ENCODE measurements around the gene SLC39A11. TPM values are rescaled to one million over a fixed set of nuclear protein-coding genes. Genes with fewer than 3 reads are reported as not detected.

SLC39A11 gene
- total RNA-seq, 2 experiments from 2014 or later = 9.7 to 12.2 TPM

GRCh38 chr17:72998343-72998742 is 94.1 kb downstream of the SLC39A11 start:
- H3K4me3 ChIP-seq (ENCODE audit: low read length) = no peak overlapping the region
- Mint-ChIP-seq H3K9me3 (no peaks in the 10 kb centered on the region), H3K4me1 (ENCODE audit: low read depth) (no peaks in the 10 kb centered on the region), H3K36me3 (ENCODE audit: low read depth) (no peaks in the 10 kb centered on the region), H3K27me3 (no peaks in the 10 kb centered on the region), H3K27ac (no peak overlapping the region), H3K4me3 (no peak overlapping the region)
- DNase-seq (no peak), ATAC-seq (ENCODE audit: poor library complexity) (no peak)
- no peaks in the 10 kb centered on the region for H3K36me3 ChIP-seq (ENCODE audit: insufficient read depth, low read length)
- ChIA-PET CTCF (no interaction called here), POLR2A (no interaction called here)
- H3K4me1 ChIP-seq (ENCODE audit: insufficient read depth, low read length) = no peaks in the 10 kb centered on the region
- H3K9me3 ChIP-seq (ENCODE audit: control insufficient read depth in 1 of 2, insufficient read depth in 1 of 2, low read length in 2 of 2) = no peaks in the 10 kb centered on the region
- no peak for TF ChIP-seq CTCF (IDR thresholded peaks at IDR 0.05)
- H3K27ac ChIP-seq (ENCODE audit: low read depth in 1 of 2, low read length in 2 of 2) = no peak overlapping the region
- intact Hi-C loops (cut with DNase I, micrococcal nuclease) = no loop called here
- H3K27me3 ChIP-seq (ENCODE audit: control insufficient read depth in 1 of 2, insufficient read depth in 2 of 2, low read length in 2 of 2) = no peaks in the 10 kb centered on the region

DNA sequence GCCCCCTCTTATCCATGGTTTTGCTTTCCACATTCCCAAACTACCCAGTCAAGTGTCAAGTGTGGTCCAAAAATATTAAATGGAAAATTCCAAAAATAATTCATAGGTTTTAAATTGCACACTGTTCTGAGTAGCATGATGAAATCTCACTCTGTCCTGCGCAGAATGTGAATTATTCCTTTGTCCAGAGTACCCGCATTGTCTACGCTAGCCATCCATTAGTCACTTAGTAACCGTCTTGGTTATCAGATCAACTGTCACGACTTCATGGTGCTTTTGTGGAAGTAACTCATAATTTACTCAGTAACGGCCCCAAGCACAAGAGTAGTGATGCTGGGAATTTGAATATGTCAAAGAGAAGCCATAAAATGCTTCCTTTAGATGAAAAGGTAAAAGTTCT is 94.9 kb downstream of the SLC39A11 start:
- Histone ChIP-seq H3K4me3 (ENCODE audit: low read length) (no peak overlapping the region), H3K4me1 (ENCODE audit: insufficient read depth, low read length) (no peaks in the 10 kb centered on the region), H3K9me3 (ENCODE audit: control insufficient read depth in 1 of 2, insufficient read depth in 1 of 2, low read length in 2 of 2) (no peaks in the 10 kb centered on the region), H3K27me3 (ENCODE audit: control insufficient read depth in 1 of 2, insufficient read depth in 2 of 2, low read length in 2 of 2) (no peaks in the 10 kb centered on the region), H3K36me3 (ENCODE audit: insufficient read depth, low read length) (no peaks in the 10 kb centered on the region), H3K27ac (ENCODE audit: low read depth in 1 of 2, low read length in 2 of 2) (no peak overlapping the region)
- Mint-ChIP-seq H3K27me3 (no peaks in the 10 kb centered on the region), H3K4me1 (ENCODE audit: low read depth) (no peaks in the 10 kb centered on the region), H3K36me3 (ENCODE audit: low read depth) (no peaks in the 10 kb centered on the region), H3K4me3 (no peak overlapping the region), H3K27ac (no peak overlapping the region), H3K9me3 (no peaks in the 10 kb centered on the region)
- TF ChIP-seq CTCF (IDR thresholded peaks at IDR 0.05) = no peak
- ATAC-seq (ENCODE audit: poor library complexity) = no peak
- ChIA-PET CTCF (no interaction called here), POLR2A (no interaction called here)
- intact Hi-C loops (cut with DNase I, micrococcal nuclease) = no loop called here
- no peak for DNase-seq

DNA sequence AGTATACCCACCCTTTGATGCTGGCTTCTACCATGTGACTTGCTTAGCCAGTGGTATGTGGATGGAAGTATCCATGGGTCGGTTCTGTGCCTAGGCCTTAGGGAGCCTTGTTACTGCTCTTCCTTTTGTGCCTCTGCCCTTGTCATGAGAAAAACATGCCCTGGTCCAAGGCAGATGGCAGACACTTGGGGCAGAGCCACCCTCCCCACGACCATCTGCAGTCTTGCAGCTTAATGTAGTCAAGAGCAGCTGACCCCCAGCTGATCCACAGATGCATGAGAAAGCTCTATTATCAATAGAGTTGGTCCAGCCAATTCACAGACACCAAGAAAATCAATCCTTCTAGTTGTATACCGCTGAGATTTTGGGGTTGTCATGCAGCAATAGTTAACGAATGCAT is 95.7 kb downstream of the SLC39A11 start:
- Histone ChIP-seq H3K27me3 (ENCODE audit: control insufficient read depth in 1 of 2, insufficient read depth in 2 of 2, low read length in 2 of 2) (no peaks in the 10 kb centered on the region), H3K36me3 (ENCODE audit: insufficient read depth, low read length) (no peaks in the 10 kb centered on the region), H3K27ac (ENCODE audit: low read depth in 1 of 2, low read length in 2 of 2) (no peak overlapping the region), H3K4me3 (ENCODE audit: low read length) (no peak overlapping the region), H3K9me3 (ENCODE audit: control insufficient read depth in 1 of 2, insufficient read depth in 1 of 2, low read length in 2 of 2) (no peaks in the 10 kb centered on the region), H3K4me1 (ENCODE audit: insufficient read depth, low read length) (no peaks in the 10 kb centered on the region)
- DNase-seq (no peak), ATAC-seq (ENCODE audit: poor library complexity) (no peak)
- no peaks in the 10 kb centered on the region for H3K36me3 Mint-ChIP-seq (ENCODE audit: low read depth)
- H3K27ac Mint-ChIP-seq = no peak overlapping the region
- H3K27me3 Mint-ChIP-seq = no peaks in the 10 kb centered on the region
- no peaks in the 10 kb centered on the region for H3K4me1 Mint-ChIP-seq (ENCODE audit: low read depth)
- ChIA-PET CTCF (no interaction called here), POLR2A (no interaction called here)
- intact Hi-C loops (cut with DNase I, micrococcal nuclease) = no loop called here
- TF ChIP-seq CTCF (IDR thresholded peaks at IDR 0.05) = no peak
- no peak overlapping the region for H3K4me3 Mint-ChIP-seq
- no peaks in the 10 kb centered on the region for H3K9me3 Mint-ChIP-seq
